ENCODE results near the gene SGTB.
A peak's percentile ranks its signal among the peaks of the same experiment; 100 is the strongest.

Gene SGTB

GRCh38 chr5:65721720-65722574 lies at the start of gene SGTB, which contains the start of gene NLN:
Gene SGTB, minus strand, starts transcription at chr5:65722109. Its CDS starts 1,302 bp downstream, at chr5:65720807.
Gene NLN, plus strand, starts transcription at chr5:65722205. Its CDS starts 169 bp downstream, at chr5:65722374.
- Mint-ChIP-seq H3K27me3 (peaks cover 2% of the 10 kb centered on the region), H3K4me3 (peak within 1 kb of the TSS; percentile 96), H3K27ac (peak within 1 kb of the TSS; percentile 91), H3K36me3 (ENCODE audit: low read depth) (peaks cover 5% of the 10 kb centered on the region), H3K9me3 (no peaks in the 10 kb centered on the region), H3K4me1 (peaks cover 40% of the 10 kb centered on the region)
- DNase-seq (peak; percentile 88), ATAC-seq (peak; percentile 94)

DNA sequence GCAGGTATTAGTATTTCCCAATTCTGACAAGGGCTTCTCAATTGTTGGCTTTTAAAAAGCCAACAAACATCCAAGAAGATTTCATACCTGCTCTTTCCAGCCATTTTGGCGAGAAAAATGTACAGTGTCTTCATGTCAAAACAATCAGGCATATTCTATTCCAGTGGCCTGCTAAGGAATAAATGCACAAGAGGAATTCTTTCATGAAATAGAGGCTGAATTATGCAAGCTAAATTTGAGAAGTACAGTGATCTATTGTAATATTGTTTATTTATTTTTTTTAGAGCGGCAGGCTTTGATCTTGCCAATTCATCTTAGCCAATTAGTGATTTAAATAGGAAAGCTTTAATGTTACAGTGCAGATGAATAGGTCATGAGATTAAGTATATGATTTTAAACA lies 49.4 kb upstream of the SGTB start:
- peaks cover 18% of the 10 kb centered on the region for H3K36me3 Mint-ChIP-seq (ENCODE audit: low read depth)
- H3K9me3 Mint-ChIP-seq: peaks cover 5% of the 10 kb centered on the region
- no peak for DNase-seq
- no peak overlapping the region for H3K27ac Mint-ChIP-seq
- no peak for ATAC-seq
- no peak overlapping the region for H3K4me3 Mint-ChIP-seq
- no peaks in the 10 kb centered on the region for H3K27me3 Mint-ChIP-seq
- peaks cover 21% of the 10 kb centered on the region for H3K4me1 Mint-ChIP-seq

DNA sequence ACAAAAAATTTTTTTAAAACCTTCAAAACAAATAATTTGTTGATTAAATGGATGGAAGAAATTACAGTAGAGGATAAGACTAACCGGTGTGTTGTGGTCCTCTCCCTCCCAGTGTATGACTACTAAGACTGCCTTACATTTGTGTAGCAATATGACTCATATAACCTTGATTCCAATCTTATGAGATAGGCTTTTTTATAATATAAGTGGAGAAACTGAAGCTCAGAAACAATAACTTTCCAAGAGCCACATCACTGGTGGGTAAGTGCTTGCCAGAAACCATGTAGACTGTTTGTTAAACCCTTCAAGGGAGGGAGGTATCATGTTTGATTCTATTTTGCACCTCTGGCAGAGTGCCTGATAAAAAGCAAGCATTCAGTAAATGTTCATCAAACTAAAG lies 47.6 kb upstream of the SGTB start:
- H3K36me3 Mint-ChIP-seq (ENCODE audit: low read depth): peaks cover 23% of the 10 kb centered on the region
- DNase-seq: no peak
- peak; percentile 55 for ATAC-seq
- H3K4me3 Mint-ChIP-seq: no peak overlapping the region
- H3K4me1 Mint-ChIP-seq: peaks cover 19% of the 10 kb centered on the region
- H3K27me3 Mint-ChIP-seq: no peaks in the 10 kb centered on the region
- no peak overlapping the region for H3K27ac Mint-ChIP-seq
- H3K9me3 Mint-ChIP-seq: peaks cover 9% of the 10 kb centered on the region

DNA sequence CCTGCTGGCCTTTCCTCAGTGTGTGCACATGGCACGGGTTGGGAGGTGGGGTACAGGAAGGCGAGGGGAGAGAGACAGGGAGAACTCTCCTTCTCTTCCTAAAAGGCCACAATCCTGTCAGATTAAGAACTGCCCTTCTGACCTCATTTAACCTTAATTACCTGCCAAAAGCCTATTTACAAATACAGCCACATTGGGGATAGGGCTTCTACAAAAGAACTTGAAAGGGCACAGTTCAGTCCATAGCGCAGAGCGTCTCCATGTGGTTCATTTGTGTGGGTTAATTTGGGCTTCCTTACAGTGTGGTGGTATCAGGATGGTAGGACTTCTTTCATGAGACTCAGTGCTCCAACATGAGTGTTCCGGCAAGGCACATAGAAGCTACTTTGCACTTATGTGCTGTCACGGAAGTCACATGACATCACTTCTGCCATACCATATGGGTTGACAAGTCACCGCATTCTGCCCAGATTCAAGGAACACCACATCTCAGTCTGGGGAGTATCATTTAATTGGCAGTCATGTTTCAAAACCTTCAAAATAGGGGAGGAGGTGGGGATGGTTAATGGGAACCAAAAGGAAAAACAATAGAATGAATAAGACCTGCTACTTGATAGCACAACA lies 46.9 kb upstream of the SGTB start:
- Mint-ChIP-seq H3K36me3 (ENCODE audit: low read depth) (peaks cover 25% of the 10 kb centered on the region), H3K4me1 (peaks cover 12% of the 10 kb centered on the region), H3K27ac (no peak overlapping the region), H3K27me3 (no peaks in the 10 kb centered on the region), H3K9me3 (peaks cover 9% of the 10 kb centered on the region), H3K4me3 (no peak overlapping the region)
- ATAC-seq: no peak
- no peak for DNase-seq

DNA sequence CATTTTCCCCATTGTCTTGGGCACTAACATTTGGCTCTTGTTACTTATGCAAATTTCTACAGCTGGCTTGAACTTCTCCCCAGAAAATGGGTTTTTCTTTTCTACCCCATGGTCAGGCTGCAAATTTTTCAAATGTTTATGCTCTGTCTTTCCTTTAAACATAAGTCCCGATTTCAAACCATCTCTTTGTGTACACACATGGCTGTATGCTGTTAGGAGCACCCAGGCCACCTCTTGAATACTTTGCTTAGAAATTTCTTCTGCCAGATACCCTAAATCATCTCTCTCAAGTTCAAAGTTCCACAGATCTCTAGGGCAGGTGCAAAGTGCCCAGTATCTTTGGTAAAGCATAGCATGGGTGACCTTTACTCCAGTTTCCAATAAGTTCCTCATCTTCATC lies 45.7 kb upstream of the SGTB start:
- Mint-ChIP-seq H3K9me3 (peaks cover 9% of the 10 kb centered on the region), H3K27ac (no peak overlapping the region), H3K27me3 (no peaks in the 10 kb centered on the region), H3K4me1 (peaks cover 12% of the 10 kb centered on the region), H3K4me3 (no peak overlapping the region), H3K36me3 (ENCODE audit: low read depth) (peaks cover 34% of the 10 kb centered on the region)
- DNase-seq: no peak
- ATAC-seq: no peak

DNA sequence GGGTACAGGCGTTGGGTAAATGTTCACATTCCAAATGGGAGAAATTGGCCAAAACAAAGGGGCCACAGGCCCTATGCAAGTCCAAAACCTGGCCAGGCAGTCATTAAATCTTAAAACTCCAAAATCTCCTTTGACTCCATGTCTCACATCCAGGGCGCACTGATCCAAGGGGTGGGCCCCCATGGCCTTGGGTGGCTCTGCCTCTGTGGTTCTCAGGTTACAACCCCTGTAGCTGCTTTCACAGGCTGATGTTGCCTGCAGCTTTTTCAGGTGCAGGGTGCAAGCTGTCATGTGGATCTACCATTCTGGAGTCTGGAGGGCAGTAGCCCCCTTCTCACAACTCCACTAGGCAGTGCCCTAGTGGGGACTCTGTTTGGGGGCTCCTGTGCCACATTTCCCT lies 44.9 kb upstream of the SGTB start:
- peaks cover 12% of the 10 kb centered on the region for H3K4me1 Mint-ChIP-seq
- H3K27me3 Mint-ChIP-seq: no peaks in the 10 kb centered on the region
- H3K36me3 Mint-ChIP-seq (ENCODE audit: low read depth): peaks cover 34% of the 10 kb centered on the region
- ATAC-seq: no peak
- no peak for DNase-seq
- no peak overlapping the region for H3K27ac Mint-ChIP-seq
- peaks cover 9% of the 10 kb centered on the region for H3K9me3 Mint-ChIP-seq
- no peak overlapping the region for H3K4me3 Mint-ChIP-seq

DNA sequence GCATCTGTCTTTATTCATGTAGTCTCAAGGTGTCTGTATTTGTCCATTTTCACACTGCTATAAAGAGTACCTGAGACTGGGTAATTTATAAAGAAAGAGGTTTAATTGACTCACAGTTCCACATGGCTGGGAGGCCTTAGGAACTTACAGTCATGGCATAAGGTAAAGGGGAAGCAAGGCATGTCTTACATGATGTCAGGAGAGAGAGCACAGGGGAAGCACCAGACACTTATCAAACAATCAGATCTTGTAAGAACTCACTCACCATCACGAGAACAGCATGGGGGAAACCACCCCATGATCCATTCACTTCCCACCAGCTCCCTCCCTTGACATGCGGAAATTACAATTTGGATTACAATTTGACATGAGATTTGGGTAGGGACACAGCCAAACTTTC lies 44.3 kb upstream of the SGTB start:
- Mint-ChIP-seq H3K36me3 (ENCODE audit: low read depth) (peaks cover 34% of the 10 kb centered on the region), H3K27me3 (no peaks in the 10 kb centered on the region), H3K27ac (no peak overlapping the region), H3K4me1 (peaks cover 12% of the 10 kb centered on the region), H3K9me3 (peaks cover 9% of the 10 kb centered on the region), H3K4me3 (no peak overlapping the region)
- ATAC-seq (peak; percentile 70), DNase-seq (no peak)

DNA sequence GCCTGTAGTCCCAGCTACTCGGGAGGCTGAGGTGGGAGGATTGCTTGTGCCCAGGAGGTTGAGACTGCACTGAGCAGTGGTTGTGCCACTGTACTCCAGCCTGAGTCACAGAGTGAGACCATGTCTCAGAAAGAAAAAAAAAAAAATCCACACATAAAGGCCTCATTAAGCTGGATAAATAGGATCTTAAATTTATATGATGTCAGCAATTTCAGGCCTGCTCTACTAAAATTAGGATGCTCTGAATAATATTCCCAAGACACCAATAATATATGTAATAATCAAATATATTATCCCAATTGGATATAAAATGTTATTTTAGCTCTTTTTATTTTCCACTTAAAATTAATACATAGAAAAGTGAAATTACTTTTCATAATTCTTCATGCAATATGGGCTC lies 43.7 kb upstream of the SGTB start:
- Mint-ChIP-seq H3K4me1 (peaks cover 14% of the 10 kb centered on the region), H3K36me3 (ENCODE audit: low read depth) (peaks cover 34% of the 10 kb centered on the region), H3K27me3 (no peaks in the 10 kb centered on the region), H3K4me3 (no peak overlapping the region), H3K9me3 (peaks cover 9% of the 10 kb centered on the region), H3K27ac (no peak overlapping the region)
- DNase-seq (no peak), ATAC-seq (no peak)

- Mint-ChIP-seq H3K27me3 (no peaks in the 10 kb centered on the region), H3K36me3 (ENCODE audit: low read depth) (peaks cover 26% of the 10 kb centered on the region), H3K27ac (no peak overlapping the region), H3K9me3 (peaks cover 9% of the 10 kb centered on the region), H3K4me3 (no peak overlapping the region), H3K4me1 (peaks cover 10% of the 10 kb centered on the region)
- DNase-seq (no peak), ATAC-seq (no peak)
These were observed 40.3 kb upstream of the SGTB start for GRCh38 chr5:65762234-65762633.

GRCh38 chr5:65760504-65761275 lies 38.8 kb upstream of the SGTB start:
- H3K36me3 Mint-ChIP-seq (ENCODE audit: low read depth): peaks cover 13% of the 10 kb centered on the region
- H3K27me3 Mint-ChIP-seq: no peaks in the 10 kb centered on the region
- peaks cover 3% of the 10 kb centered on the region for H3K4me1 Mint-ChIP-seq
- H3K9me3 Mint-ChIP-seq: no peaks in the 10 kb centered on the region
- H3K4me3 Mint-ChIP-seq: no peak overlapping the region
- ATAC-seq (no peak), DNase-seq (peak; percentile 14)
- peak overlapping the region; percentile 17 for H3K27ac Mint-ChIP-seq

- no peaks in the 10 kb centered on the region for H3K27me3 Mint-ChIP-seq
- DNase-seq (no peak), ATAC-seq (no peak)
- H3K4me3 Mint-ChIP-seq: no peak overlapping the region
- peaks cover 3% of the 10 kb centered on the region for H3K4me1 Mint-ChIP-seq
- no peaks in the 10 kb centered on the region for H3K9me3 Mint-ChIP-seq
- H3K27ac Mint-ChIP-seq: no peak overlapping the region
- peaks cover 10% of the 10 kb centered on the region for H3K36me3 Mint-ChIP-seq (ENCODE audit: low read depth)
These were observed 36.7 kb upstream of the SGTB start for GRCh38 chr5:65758546-65759144.

DNA sequence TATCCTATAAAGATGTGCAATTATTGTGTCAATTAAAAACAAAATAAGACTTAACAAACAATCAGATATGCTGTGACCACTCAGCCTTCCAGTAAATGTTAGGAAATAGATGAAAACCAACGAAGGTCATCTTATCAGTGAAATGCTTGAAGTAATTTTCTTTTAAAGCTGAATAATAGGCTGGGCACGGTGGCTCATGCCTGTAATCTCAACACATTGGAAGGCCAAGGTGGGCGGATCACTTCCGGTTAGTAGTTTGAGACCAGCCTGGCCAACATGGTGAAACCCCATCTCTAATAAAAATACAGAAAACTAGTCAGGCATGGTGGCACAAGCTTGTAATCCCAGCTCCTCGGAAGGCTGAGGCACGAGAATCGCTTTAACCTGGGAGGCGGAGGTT lies 31.3 kb upstream of the SGTB start:
- peaks cover 1% of the 10 kb centered on the region for H3K9me3 Mint-ChIP-seq
- ATAC-seq (no peak), DNase-seq (no peak)
- H3K4me1 Mint-ChIP-seq: no peaks in the 10 kb centered on the region
- H3K27me3 Mint-ChIP-seq: no peaks in the 10 kb centered on the region
- no peak overlapping the region for H3K4me3 Mint-ChIP-seq
- no peaks in the 10 kb centered on the region for H3K36me3 Mint-ChIP-seq (ENCODE audit: low read depth)
- H3K27ac Mint-ChIP-seq: no peak overlapping the region

- H3K4me3 Mint-ChIP-seq: no peak overlapping the region
- ATAC-seq: no peak
- H3K36me3 Mint-ChIP-seq (ENCODE audit: low read depth): no peaks in the 10 kb centered on the region
- no peaks in the 10 kb centered on the region for H3K27me3 Mint-ChIP-seq
- no peaks in the 10 kb centered on the region for H3K4me1 Mint-ChIP-seq
- DNase-seq: no peak
- H3K9me3 Mint-ChIP-seq: peaks cover 4% of the 10 kb centered on the region
- H3K27ac Mint-ChIP-seq: no peak overlapping the region
These were observed 29.0 kb upstream of the SGTB start for GRCh38 chr5:65750938-65751337.

- Mint-ChIP-seq H3K27ac (no peak overlapping the region), H3K36me3 (ENCODE audit: low read depth) (no peaks in the 10 kb centered on the region), H3K4me1 (no peaks in the 10 kb centered on the region), H3K4me3 (no peak overlapping the region), H3K9me3 (peaks cover 4% of the 10 kb centered on the region), H3K27me3 (no peaks in the 10 kb centered on the region)
- DNase-seq: no peak
- ATAC-seq: no peak
These were observed 28.0 kb upstream of the SGTB start for GRCh38 chr5:65749956-65750355.

Measured in activated naive CD8-positive, alpha-beta T cell treated with anti-CD3 and anti-CD28 coated beads, Interleukin-2, amount 50 U/mL, for 24 hours (primary cell).